WTC11 (cell line): ENCODE data around the gene ZNF366. TPM values are rescaled to one million over a fixed set of nuclear protein-coding genes. Genes with fewer than 3 reads are reported as not detected.

Experiments used
- ATAC-seq: fragments of 200-7000 bp; cut with Tn5 transposase; 2 replicates; pipeline ENCODE4 v1.10.0; 2021; ENCODE audit warnings: mild to moderate bottlenecking, moderate library complexity
- Bru-seq: library from RNA; stranded (reverse); fragments of 400-500 nt; gene quantifications from one replicate; lab custom pipeline; 2021; lab: Mats Ljungman, UMichigan
- CTCF ChIA-PET: fragments of 300-600 bp; sonication (Branson Sonifier 250); formaldehyde crosslinking; loops from one replicate; lab custom pipeline; 2021; ENCODE audit warnings: antibody characterized with exemption; lab: Charles Lee
- POLR2A ChIA-PET: fragments of 350-600 bp; sonication (Branson Sonifier 250); formaldehyde crosslinking; loops from one replicate; lab custom pipeline; 2021; ENCODE audit warnings: antibody characterized with exemption; lab: Charles Lee
- DNase-seq: peaks from one replicate; pipeline ENCODE4 v3.0.0; 2021; ENCODE audit warnings: low spot score
- H3K27ac Mint-ChIP-seq: 2 replicates; pipeline ENCODE4 v1.8.0; 2021; ENCODE audit warnings: mixed read lengths
- H3K27me3 Mint-ChIP-seq: 2 replicates; pipeline ENCODE4 v1.8.0; 2021; ENCODE audit warnings: low read depth, mild to moderate bottlenecking, moderate library complexity, mixed read lengths
- H3K36me3 Mint-ChIP-seq: 2 replicates; pipeline ENCODE4 v1.8.0; 2021; ENCODE audit warnings: mixed read lengths
- H3K4me1 Mint-ChIP-seq: 2 replicates; pipeline ENCODE4 v1.8.0; 2022; ENCODE audit warnings: mixed read lengths
- H3K4me3 Mint-ChIP-seq: 2 replicates; pipeline ENCODE4 v1.8.0; 2021; ENCODE audit warnings: mild to moderate bottlenecking, moderate library complexity, mixed read lengths
- H3K9me3 Mint-ChIP-seq: 2 replicates; pipeline ENCODE4 v1.8.0; 2021; ENCODE audit warnings: mixed read lengths
- CDX4 ChIP-seq: fragments of 250-450 bp; sonication (Bioruptor Pico); IDR thresholded peaks from 2 replicates; pipeline ENCODE4 v1.9.0; 2021; ENCODE audit warnings: moderate library complexity, mild to moderate bottlenecking, inconsistent platforms, borderline replicate concordance
- FOXP1 ChIP-seq: sonication (generic); formaldehyde crosslinking; IDR thresholded peaks from 2 replicates; pipeline ENCODE4 v1.8.0; 2022; ENCODE audit warnings: missing genetic modification reagents, mild to moderate bottlenecking, moderate library complexity, borderline replicate concordance
- NFE2L1 ChIP-seq: sonication (generic); formaldehyde crosslinking; IDR thresholded peaks from 2 replicates; pipeline ENCODE4 v1.8.1; 2023; ENCODE audit warnings: missing genetic modification reagents
- NR3C1 ChIP-seq: sonication (generic); formaldehyde crosslinking; conservative IDR thresholded peaks from 2 replicates; pipeline ENCODE4 v1.8.1; 2023; ENCODE audit warnings: low read depth, mild to moderate bottlenecking, missing genetic modification reagents
- PRDM15 ChIP-seq: sonication (generic); formaldehyde crosslinking; IDR thresholded peaks from 2 replicates; pipeline ENCODE4 v1.8.0; 2022; ENCODE audit warnings: missing genetic modification reagents
- RELA ChIP-seq: sonication (generic); formaldehyde crosslinking; IDR thresholded peaks from 2 replicates; pipeline ENCODE4 v1.8.1; 2022; ENCODE audit warnings: missing genetic modification reagents, mild to moderate bottlenecking, borderline replicate concordance
- SP1 ChIP-seq: sonication (generic); formaldehyde crosslinking; conservative IDR thresholded peaks from 2 replicates; pipeline ENCODE4 v1.8.1; 2022; ENCODE audit warnings: missing genetic modification reagents
- TEAD4 ChIP-seq: sonication (generic); formaldehyde crosslinking; IDR thresholded peaks from 2 replicates; pipeline ENCODE4 v1.8.0; 2022; ENCODE audit warnings: mild to moderate bottlenecking, missing genetic modification reagents
- USF1 ChIP-seq: sonication (generic); formaldehyde crosslinking; IDR thresholded peaks from 2 replicates; pipeline ENCODE4 v1.8.0; 2022; ENCODE audit warnings: mild to moderate bottlenecking, missing genetic modification reagents
- ZNF317 ChIP-seq: sonication (generic); formaldehyde crosslinking; IDR thresholded peaks from 2 replicates; pipeline ENCODE4 v1.8.1; 2023; ENCODE audit warnings: low read depth, mild to moderate bottlenecking, moderate library complexity, missing genetic modification reagents, borderline replicate concordance
- ZNF396 ChIP-seq: fragments of 250-450 bp; sonication (Bioruptor Pico); IDR thresholded peaks from 2 replicates; pipeline ENCODE4 v1.8.0; 2021; ENCODE audit warnings: mild to moderate bottlenecking, moderate library complexity, borderline replicate concordance
- ZNF423 ChIP-seq: fragments of 250-450 bp; sonication (Bioruptor Pico); IDR thresholded peaks from 2 replicates; pipeline ENCODE4 v2.1.2; 2022; ENCODE audit warnings: mild to moderate bottlenecking, moderate library complexity
- long read RNA-seq, 3 experiments: library from RNA in 1 of 3; library from capped mRNA in 1 of 3; library from polyadenylated mRNA in 1 of 3; unstranded in 2 of 3; stranded (forward) in 1 of 3; transcript quantifications; one replicate each; pipeline ENCODE4 v2.0.0, GENCODE V29; 2021
- total RNA-seq: library from RNA; stranded (reverse); gene quantifications from 3 replicates; pipeline ENCODE4 v1.2.3, GENCODE V29; 2021
- TF ChIP-seq, protein P1 (sequence below): sonication (generic); formaldehyde crosslinking; IDR thresholded peaks from 2 replicates; pipeline ENCODE4 v1.8.1; 2023; ENCODE audit warnings: mild to moderate bottlenecking, missing genetic modification reagents, moderate library complexity
- TF ChIP-seq, protein P2 (sequence below): sonication (generic); formaldehyde crosslinking; IDR thresholded peaks from 2 replicates; pipeline ENCODE4 v1.8.0; 2023; ENCODE audit warnings: missing genetic modification reagents, mild to moderate bottlenecking, borderline replicate concordance
- TF ChIP-seq, protein P3 (sequence below): sonication (generic); formaldehyde crosslinking; IDR thresholded peaks from 2 replicates; pipeline ENCODE4 v1.8.0; 2022; ENCODE audit warnings: mild to moderate bottlenecking, missing genetic modification reagents
- TF ChIP-seq, protein P4 (sequence below): fragments of 200-600 bp; IDR thresholded peaks from 2 replicates; pipeline ENCODE4 v1.8.0; 2022; ENCODE audit warnings: antibody characterized with exemption

The ZNF366 gene
- total RNA-seq = not detected in 3 replicates
- Bru-seq, nascent RNA = percentile 1 among the genes with signal in this experiment
- long read RNA-seq, experiment 1 = 0 reads
- long read RNA-seq, experiment 2 = 0 reads
- long read RNA-seq, experiment 3 = 0 reads

GRCh38 chr5:72507231-72507906 lies at the start of gene ZNF366:
ZNF366 (minus strand) TSS chr5:72507410; CDS start chr5:72461496, 45,914 bp downstream.
- ChIA-PET CTCF (no interaction called here), POLR2A (no interaction called here)
- no peak within 1 kb of the TSS for H3K4me3 Mint-ChIP-seq
- TF ChIP-seq ZNF423 (CRISPR knock-in tag) (no peak), TEAD4 (no peak), RELA (CRISPR knock-in tag) (no peak), USF1 (CRISPR knock-in tag) (no peak), ZNF396 (no peak), ZNF317 (no peak)
- DNase-seq (no peak), ATAC-seq (no peak)
- H3K36me3 Mint-ChIP-seq = no peaks in the 10 kb centered on the region
- H3K27ac Mint-ChIP-seq = no peak within 1 kb of the TSS
- H3K27me3 Mint-ChIP-seq = no peaks in the 10 kb centered on the region
- no peaks in the 10 kb centered on the region for H3K9me3 Mint-ChIP-seq
- H3K4me1 Mint-ChIP-seq = peaks cover 42% of the 10 kb centered on the region

DNA sequence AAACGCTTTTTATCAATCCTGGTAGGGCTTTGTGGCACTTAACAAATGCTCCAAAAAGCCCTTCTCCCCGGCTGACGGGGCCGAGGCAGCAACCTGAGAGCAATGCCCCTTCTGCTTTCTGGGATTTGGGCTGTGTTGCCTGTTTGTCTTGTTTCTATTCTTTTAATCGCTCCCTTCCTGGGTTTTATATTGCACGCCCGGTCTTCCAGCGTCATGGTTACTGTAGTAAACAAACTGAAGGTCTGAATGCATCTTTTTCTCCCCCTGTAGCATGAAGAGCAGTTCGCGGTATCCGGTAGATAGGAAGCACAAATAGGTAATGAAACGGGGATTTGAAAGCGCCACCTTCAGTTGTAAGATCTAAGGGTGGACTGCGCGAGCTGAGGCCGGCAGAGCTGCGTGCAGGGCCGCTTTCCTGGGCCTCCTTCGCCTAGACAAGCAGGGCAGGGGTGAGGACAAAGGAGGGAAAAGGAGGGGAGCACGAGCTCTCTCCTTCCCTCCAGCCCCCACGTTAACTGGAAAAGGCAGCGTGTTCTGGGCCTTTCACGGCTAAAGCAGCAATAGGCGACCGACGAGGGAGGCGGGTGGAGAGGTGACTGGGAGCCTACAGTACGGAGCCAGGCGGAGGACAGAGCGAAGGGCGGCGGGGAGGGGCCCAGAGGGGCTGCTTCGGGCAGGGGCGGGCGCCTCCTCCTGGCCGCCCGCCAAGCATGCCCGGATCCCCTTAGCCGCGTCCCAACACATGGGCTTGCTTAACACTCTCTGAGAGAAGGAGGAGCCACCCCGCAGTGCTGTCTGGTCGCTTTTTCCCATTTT lies 49.3 kb upstream of the ZNF366 start:
- Mint-ChIP-seq H3K4me3 (peak overlapping the region; percentile 73), H3K9me3 (peaks cover 3% of the 10 kb centered on the region; the same call in 1 of the 2 replicates), H3K27me3 (no peaks in the 10 kb centered on the region), H3K36me3 (no peaks in the 10 kb centered on the region), H3K4me1 (peaks cover 74% of the 10 kb centered on the region), H3K27ac (peak overlapping the region; percentile 95)
- ChIA-PET CTCF (interaction anchor here (0.9 to 1.6 kb wide), 6 partner anchors 33 to 261 kb away, joined by 3 to 6 read pairs (median 4); no protein-coding TSS in a partner anchor), POLR2A (no interaction called here)
- ATAC-seq (peak; percentile 92), DNase-seq (peak; percentile 87)
- TF ChIP-seq NFE2L1 (0 out of 2 replicates have a peak, but pooled peaks have one; percentile 16), CDX4 (no peak), SP1 (0 out of 2 replicates have a peak, but pooled peaks have one; percentile 34), PRDM15 (CRISPR knock-in tag) (no peak), NR3C1 (CRISPR knock-in tag) (no peak), ZNF317 (no peak), FOXP1 (CRISPR knock-in tag) (peak; percentile 74), USF1 (CRISPR knock-in tag) (peak; percentile 48; the same call in 1 of the 2 replicates)
- TF ChIP-seq, protein P1, sequence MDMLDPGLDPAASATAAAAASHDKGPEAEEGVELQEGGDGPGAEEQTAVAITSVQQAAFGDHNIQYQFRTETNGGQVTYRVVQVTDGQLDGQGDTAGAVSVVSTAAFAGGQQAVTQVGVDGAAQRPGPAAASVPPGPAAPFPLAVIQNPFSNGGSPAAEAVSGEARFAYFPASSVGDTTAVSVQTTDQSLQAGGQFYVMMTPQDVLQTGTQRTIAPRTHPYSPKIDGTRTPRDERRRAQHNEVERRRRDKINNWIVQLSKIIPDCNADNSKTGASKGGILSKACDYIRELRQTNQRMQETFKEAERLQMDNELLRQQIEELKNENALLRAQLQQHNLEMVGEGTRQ (CRISPR knock-in tag) = 0 out of 2 replicates have a peak, but pooled peaks have one; percentile 10
- TF ChIP-seq, protein P2, sequence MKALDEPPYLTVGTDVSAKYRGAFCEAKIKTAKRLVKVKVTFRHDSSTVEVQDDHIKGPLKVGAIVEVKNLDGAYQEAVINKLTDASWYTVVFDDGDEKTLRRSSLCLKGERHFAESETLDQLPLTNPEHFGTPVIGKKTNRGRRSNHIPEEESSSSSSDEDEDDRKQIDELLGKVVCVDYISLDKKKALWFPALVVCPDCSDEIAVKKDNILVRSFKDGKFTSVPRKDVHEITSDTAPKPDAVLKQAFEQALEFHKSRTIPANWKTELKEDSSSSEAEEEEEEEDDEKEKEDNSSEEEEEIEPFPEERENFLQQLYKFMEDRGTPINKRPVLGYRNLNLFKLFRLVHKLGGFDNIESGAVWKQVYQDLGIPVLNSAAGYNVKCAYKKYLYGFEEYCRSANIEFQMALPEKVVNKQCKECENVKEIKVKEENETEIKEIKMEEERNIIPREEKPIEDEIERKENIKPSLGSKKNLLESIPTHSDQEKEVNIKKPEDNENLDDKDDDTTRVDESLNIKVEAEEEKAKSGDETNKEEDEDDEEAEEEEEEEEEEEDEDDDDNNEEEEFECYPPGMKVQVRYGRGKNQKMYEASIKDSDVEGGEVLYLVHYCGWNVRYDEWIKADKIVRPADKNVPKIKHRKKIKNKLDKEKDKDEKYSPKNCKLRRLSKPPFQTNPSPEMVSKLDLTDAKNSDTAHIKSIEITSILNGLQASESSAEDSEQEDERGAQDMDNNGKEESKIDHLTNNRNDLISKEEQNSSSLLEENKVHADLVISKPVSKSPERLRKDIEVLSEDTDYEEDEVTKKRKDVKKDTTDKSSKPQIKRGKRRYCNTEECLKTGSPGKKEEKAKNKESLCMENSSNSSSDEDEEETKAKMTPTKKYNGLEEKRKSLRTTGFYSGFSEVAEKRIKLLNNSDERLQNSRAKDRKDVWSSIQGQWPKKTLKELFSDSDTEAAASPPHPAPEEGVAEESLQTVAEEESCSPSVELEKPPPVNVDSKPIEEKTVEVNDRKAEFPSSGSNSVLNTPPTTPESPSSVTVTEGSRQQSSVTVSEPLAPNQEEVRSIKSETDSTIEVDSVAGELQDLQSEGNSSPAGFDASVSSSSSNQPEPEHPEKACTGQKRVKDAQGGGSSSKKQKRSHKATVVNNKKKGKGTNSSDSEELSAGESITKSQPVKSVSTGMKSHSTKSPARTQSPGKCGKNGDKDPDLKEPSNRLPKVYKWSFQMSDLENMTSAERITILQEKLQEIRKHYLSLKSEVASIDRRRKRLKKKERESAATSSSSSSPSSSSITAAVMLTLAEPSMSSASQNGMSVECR (CRISPR knock-in tag) = peak; percentile 77; the same call in 1 of the 2 replicates
- TF ChIP-seq, protein P3, sequence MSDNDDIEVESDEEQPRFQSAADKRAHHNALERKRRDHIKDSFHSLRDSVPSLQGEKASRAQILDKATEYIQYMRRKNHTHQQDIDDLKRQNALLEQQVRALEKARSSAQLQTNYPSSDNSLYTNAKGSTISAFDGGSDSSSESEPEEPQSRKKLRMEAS (CRISPR knock-in tag) = peak; percentile 83; the same call in 1 of the 2 replicates
- TF ChIP-seq, protein P4, sequence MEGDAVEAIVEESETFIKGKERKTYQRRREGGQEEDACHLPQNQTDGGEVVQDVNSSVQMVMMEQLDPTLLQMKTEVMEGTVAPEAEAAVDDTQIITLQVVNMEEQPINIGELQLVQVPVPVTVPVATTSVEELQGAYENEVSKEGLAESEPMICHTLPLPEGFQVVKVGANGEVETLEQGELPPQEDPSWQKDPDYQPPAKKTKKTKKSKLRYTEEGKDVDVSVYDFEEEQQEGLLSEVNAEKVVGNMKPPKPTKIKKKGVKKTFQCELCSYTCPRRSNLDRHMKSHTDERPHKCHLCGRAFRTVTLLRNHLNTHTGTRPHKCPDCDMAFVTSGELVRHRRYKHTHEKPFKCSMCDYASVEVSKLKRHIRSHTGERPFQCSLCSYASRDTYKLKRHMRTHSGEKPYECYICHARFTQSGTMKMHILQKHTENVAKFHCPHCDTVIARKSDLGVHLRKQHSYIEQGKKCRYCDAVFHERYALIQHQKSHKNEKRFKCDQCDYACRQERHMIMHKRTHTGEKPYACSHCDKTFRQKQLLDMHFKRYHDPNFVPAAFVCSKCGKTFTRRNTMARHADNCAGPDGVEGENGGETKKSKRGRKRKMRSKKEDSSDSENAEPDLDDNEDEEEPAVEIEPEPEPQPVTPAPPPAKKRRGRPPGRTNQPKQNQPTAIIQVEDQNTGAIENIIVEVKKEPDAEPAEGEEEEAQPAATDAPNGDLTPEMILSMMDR = peak; percentile 24; the same call in 1 of the 2 replicates
